Kidney epithelial cell (primary cell): ENCODE results near the gene HOXC9. TPM values are rescaled to one million over a fixed set of nuclear protein-coding genes. Genes with fewer than 3 reads are reported as not detected.
"Not testable (repeated sequence)": the region's sequence is repeated elsewhere in the genome, so short reads cannot be mapped to it uniquely, and the experiment has no call there.

Experiments
- DNase-seq: peaks from one replicate; pipeline ENCODE4 v3.0.0-alpha.2; 2010; ENCODE audit warnings: low read depth
- H3K27me3 ChIP-seq: 2 replicates; pipeline ENCODE4 v1.6.0; 2011; ENCODE audit warnings: low read length; ENCODE audit not compliant: control insufficient read depth, insufficient read depth
- H3K36me3 ChIP-seq: 2 replicates; pipeline ENCODE4 v1.5.1; 2011; ENCODE audit warnings: low read length; ENCODE audit not compliant: control insufficient read depth, insufficient read depth
- H3K4me3 ChIP-seq: 2 replicates; pipeline ENCODE4 v1.5.1; 2011; ENCODE audit warnings: low read depth, mild to moderate bottlenecking, control low read depth, low read length
- CTCF ChIP-seq: IDR thresholded peaks from 2 replicates; pipeline ENCODE4 v1.5.1; 2011; ENCODE audit warnings: mild to moderate bottlenecking, moderate library complexity, low read length, control low read depth, inconsistent platforms; ENCODE audit not compliant: insufficient read depth, poor library complexity, severe bottlenecking
- total RNA-seq: library from RNA; depleted of rRNA; stranded (reverse); fragments of >200 nt; gene quantifications from 2 replicates; pipeline ENCODE4 v1.2.3, GENCODE V29; 2015

The HOXC9 gene
- total RNA-seq, 1 donor from 2014 or later = 12.3 TPM

GRCh38 chr12:54040648-54041047 lies 40.7 kb downstream of the HOXC9 start:
- no peaks in the 10 kb centered on the region for H3K36me3 ChIP-seq
- peaks cover 10% of the 10 kb centered on the region for H3K27me3 ChIP-seq

GRCh38 chr12:54041097-54041690 lies 41.2 kb downstream of the HOXC9 start:
- TF ChIP-seq CTCF = no peak
- no peaks in the 10 kb centered on the region for H3K36me3 ChIP-seq
- DNase-seq = no peak
- H3K27me3 ChIP-seq = peaks cover 14% of the 10 kb centered on the region
- H3K4me3 ChIP-seq = no peak overlapping the region

More at GRCh38 chr12:54040648-54041047, 40.7 kb downstream of the HOXC9 start:
- no peak overlapping the region for H3K4me3 ChIP-seq
- no peak for TF ChIP-seq CTCF
- no peak for DNase-seq

GRCh38 chr12:54042033-54042432 lies 42.1 kb downstream of the HOXC9 start:
- not testable (repeated sequence) for DNase-seq, H3K4me3 ChIP-seq, H3K36me3 ChIP-seq
- peaks cover 19% of the 10 kb centered on the region for H3K27me3 ChIP-seq

GRCh38 chr12:54042970-54043853 lies 43.3 kb downstream of the HOXC9 start:
- H3K27me3 ChIP-seq = peaks cover 26% of the 10 kb centered on the region
- no peaks in the 10 kb centered on the region for H3K36me3 ChIP-seq
- no peak for DNase-seq
- no peak overlapping the region for H3K4me3 ChIP-seq
- no peak for TF ChIP-seq CTCF

GRCh38 chr12:54044425-54045103 lies 44.6 kb downstream of the HOXC9 start:
- Histone ChIP-seq H3K4me3 (no peak overlapping the region), H3K27me3 (peaks cover 17% of the 10 kb centered on the region), H3K36me3 (no peaks in the 10 kb centered on the region)
- no peak for TF ChIP-seq CTCF
- DNase-seq = no peak

- no peak for DNase-seq
- H3K36me3 ChIP-seq = no peaks in the 10 kb centered on the region
- H3K27me3 ChIP-seq = peaks cover 17% of the 10 kb centered on the region
- H3K4me3 ChIP-seq = no peak overlapping the region
- TF ChIP-seq CTCF = no peak
These were observed 45.4 kb downstream of the HOXC9 start for GRCh38 chr12:54045401-54045800.
